Lower leg skin (tissue), 3 donors: ENCODE results near the gene FARP1.

Experiments
- POLR2A ChIP-seq, 2 donors: fragments of 450-650 bp; IDR thresholded peaks; one replicate each; pipeline ENCODE4 v1.6.1; 2016 to 2017; ENCODE audit warnings: antibody characterized with exemption in 2 of 2, mild to moderate bottlenecking in 1 of 2, moderate library complexity in 1 of 2
- TF ChIP-seq, protein P1 (sequence below), 3 donors: fragments of 450-650 bp; IDR thresholded peaks; one replicate each; pipeline ENCODE4 v1.5.1; 2016; ENCODE audit warnings: antibody characterized with exemption in 3 of 3, mild to moderate bottlenecking in 3 of 3, moderate library complexity in 2 of 3

DNA sequence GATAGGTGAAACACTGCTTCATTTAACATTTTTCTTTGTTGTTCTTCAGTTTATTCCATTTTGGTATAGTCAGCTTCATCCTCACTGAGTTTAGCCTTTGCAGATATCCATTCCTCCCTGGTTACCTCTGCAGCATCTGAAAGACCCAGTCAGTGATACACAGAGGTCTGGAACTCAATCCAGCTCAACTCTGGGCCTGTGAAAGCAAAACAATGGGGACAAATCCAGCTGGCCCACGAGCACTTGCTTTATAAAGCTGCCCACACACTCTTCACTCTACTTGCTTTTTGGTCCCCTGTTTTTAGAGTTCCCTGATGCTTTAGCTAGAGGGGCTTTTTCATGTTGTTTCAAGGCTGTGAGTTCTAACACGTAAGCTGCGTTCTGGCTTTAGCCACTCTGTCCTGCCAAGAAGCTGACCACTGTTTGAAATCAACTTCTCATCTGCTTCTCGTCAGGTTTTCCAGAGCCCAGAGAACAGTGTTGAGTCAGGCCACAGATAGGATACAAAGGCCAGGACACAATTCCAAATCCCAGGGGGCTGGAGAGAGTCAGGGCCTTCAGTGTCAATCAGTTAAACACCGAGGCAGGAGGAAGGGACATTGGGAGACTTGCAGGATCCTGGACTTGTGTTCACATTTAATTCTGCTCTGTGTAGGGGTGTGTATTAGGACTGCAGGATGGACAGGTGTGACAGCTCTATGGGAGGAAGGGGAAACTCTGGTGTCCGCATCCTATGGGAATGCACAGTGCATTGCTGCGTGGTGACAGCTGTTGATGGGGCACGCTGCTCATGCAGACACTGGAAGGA lies 117.7 kb downstream of the FARP1 start:
- TF ChIP-seq, protein P1, sequence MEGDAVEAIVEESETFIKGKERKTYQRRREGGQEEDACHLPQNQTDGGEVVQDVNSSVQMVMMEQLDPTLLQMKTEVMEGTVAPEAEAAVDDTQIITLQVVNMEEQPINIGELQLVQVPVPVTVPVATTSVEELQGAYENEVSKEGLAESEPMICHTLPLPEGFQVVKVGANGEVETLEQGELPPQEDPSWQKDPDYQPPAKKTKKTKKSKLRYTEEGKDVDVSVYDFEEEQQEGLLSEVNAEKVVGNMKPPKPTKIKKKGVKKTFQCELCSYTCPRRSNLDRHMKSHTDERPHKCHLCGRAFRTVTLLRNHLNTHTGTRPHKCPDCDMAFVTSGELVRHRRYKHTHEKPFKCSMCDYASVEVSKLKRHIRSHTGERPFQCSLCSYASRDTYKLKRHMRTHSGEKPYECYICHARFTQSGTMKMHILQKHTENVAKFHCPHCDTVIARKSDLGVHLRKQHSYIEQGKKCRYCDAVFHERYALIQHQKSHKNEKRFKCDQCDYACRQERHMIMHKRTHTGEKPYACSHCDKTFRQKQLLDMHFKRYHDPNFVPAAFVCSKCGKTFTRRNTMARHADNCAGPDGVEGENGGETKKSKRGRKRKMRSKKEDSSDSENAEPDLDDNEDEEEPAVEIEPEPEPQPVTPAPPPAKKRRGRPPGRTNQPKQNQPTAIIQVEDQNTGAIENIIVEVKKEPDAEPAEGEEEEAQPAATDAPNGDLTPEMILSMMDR (IDR thresholded peaks at IDR 0.05): no peak
- no peak for TF ChIP-seq POLR2A (IDR thresholded peaks at IDR 0.05)
